Measurements from ENCODE around the gene SORBS2. TPM values are rescaled to one million over a fixed set of nuclear protein-coding genes. Genes with fewer than 3 reads are reported as not detected.

Gene SORBS2
- total RNA-seq, 3 donors from 2014 or later = 44.9 to 416 (median 53.7) TPM

GRCh38 chr4:185809121-185809520 lies 2.9 kb downstream of the SORBS2 start:
- DNase-seq = no peak
- intact Hi-C loops (cut with DNase I, micrococcal nuclease) = no loop called here

GRCh38 chr4:185805979-185806378 lies 6.0 kb downstream of the SORBS2 start:
- H3K4me1 ChIP-seq (ENCODE audit: low read depth) = no peaks in the 10 kb centered on the region
- no peak for ATAC-seq
- DNase-seq = no peak
- H3K4me3 ChIP-seq = no peak overlapping the region
- H3K36me3 ChIP-seq (ENCODE audit: low read depth) = no peaks in the 10 kb centered on the region
- no peaks in the 10 kb centered on the region for H3K9me3 ChIP-seq
- no peak for TF ChIP-seq CTCF (IDR thresholded peaks at IDR 0.05)
- intact Hi-C loops (cut with DNase I, micrococcal nuclease) = no loop called here

More at GRCh38 chr4:185809121-185809520, 2.9 kb downstream of the SORBS2 start:
- Histone ChIP-seq H3K4me1 (ENCODE audit: low read depth) (no peaks in the 10 kb centered on the region), H3K36me3 (ENCODE audit: low read depth) (no peaks in the 10 kb centered on the region), H3K4me3 (no peak overlapping the region), H3K9me3 (no peaks in the 10 kb centered on the region)
- TF ChIP-seq CTCF (IDR thresholded peaks at IDR 0.05) = no peak
- ATAC-seq = no peak

GRCh38 chr4:185805262-185805802 lies 6.7 kb downstream of the SORBS2 start:
- ATAC-seq (no peak), DNase-seq (no peak)
- Histone ChIP-seq H3K9me3 (no peaks in the 10 kb centered on the region), H3K4me1 (ENCODE audit: low read depth) (no peaks in the 10 kb centered on the region), H3K4me3 (no peak overlapping the region), H3K36me3 (ENCODE audit: low read depth) (no peaks in the 10 kb centered on the region)
- intact Hi-C loops (cut with DNase I, micrococcal nuclease) = no loop called here
- TF ChIP-seq CTCF (IDR thresholded peaks at IDR 0.05) = no peak

- H3K4me1 ChIP-seq (ENCODE audit: low read depth) = no peaks in the 10 kb centered on the region
- intact Hi-C loops (cut with DNase I, micrococcal nuclease) = no loop called here
Observed at GRCh38 chr4:185803022-185803421, 9.0 kb downstream of the SORBS2 start.

GRCh38 chr4:185801471-185801870 lies 10.5 kb downstream of the SORBS2 start:
- intact Hi-C loops (cut with DNase I, micrococcal nuclease) = no loop called here

More at GRCh38 chr4:185803022-185803421, 9.0 kb downstream of the SORBS2 start:
- Histone ChIP-seq H3K4me3 (no peak overlapping the region), H3K36me3 (ENCODE audit: low read depth) (no peaks in the 10 kb centered on the region), H3K9me3 (no peaks in the 10 kb centered on the region)
- TF ChIP-seq CTCF (IDR thresholded peaks at IDR 0.05) = no peak
- ATAC-seq (no peak), DNase-seq (no peak)

More at GRCh38 chr4:185801471-185801870, 10.5 kb downstream of the SORBS2 start:
- no peak for DNase-seq
- no peak for TF ChIP-seq CTCF (IDR thresholded peaks at IDR 0.05)
- no peaks in the 10 kb centered on the region for H3K9me3 ChIP-seq
- H3K4me1 ChIP-seq (ENCODE audit: low read depth) = no peaks in the 10 kb centered on the region
- H3K4me3 ChIP-seq = no peak overlapping the region
- ATAC-seq = no peak
- no peaks in the 10 kb centered on the region for H3K36me3 ChIP-seq (ENCODE audit: low read depth)

All from mucosa of descending colon (tissue), 3 donors.